GM12878 (cell line): ENCODE results near the gene ANO5. TPM values are rescaled to one million over a fixed set of nuclear protein-coding genes. Genes with fewer than 3 reads are reported as not detected.

ENCODE experiments used
- EZH2 ChIP-seq: IDR thresholded peaks from 2 replicates; pipeline ENCODE4 v1.6.1; 2012; ENCODE audit warnings: low read depth, mild to moderate bottlenecking, control low read depth, inconsistent platforms, low read length, borderline replicate concordance; ENCODE audit not compliant: control insufficient read depth
- FOXK2 ChIP-seq: fragments of 450-650 bp; IDR thresholded peaks from 2 replicates; pipeline ENCODE4 v1.6.1; 2017; ENCODE audit warnings: mild to moderate bottlenecking, moderate library complexity
- SPI1 ChIP-seq: IDR thresholded peaks from 2 replicates; pipeline ENCODE4 v1.6.1; 2011; ENCODE audit warnings: low read depth, mild to moderate bottlenecking, low read length, moderate library complexity, borderline replicate concordance; ENCODE audit not compliant: insufficient read depth
- TBL1XR1 ChIP-seq: IDR thresholded peaks from 2 replicates; pipeline ENCODE4 v1.6.1; 2012; ENCODE audit warnings: low read depth, low read length, improper control_type of control experiment
- polyA plus RNA-seq, 11 experiments: library from polyadenylated mRNA; depleted of rRNA in 4 of 11; unstranded in 6 of 11; stranded (reverse) in 5 of 11; fragments of >200 nt; fragmentation: Nextera tagmentation in 4 of 11; fragmentation: Illumina TruSeq in 1 of 11; extraction: Ambion mirVana in 4 of 11; extraction: Trizol in 1 of 11; gene quantifications; 1 replicate in 1 of 11; 2 replicates in 10 of 11; pipeline versions ENCODE4 v1.2.1 to v1.2.3, GENCODE V29; 2011 to 2016; ENCODE audit warnings: inconsistent platforms in 2 of 11, missing spikeins in 2 of 11, low read depth in 1 of 11
- total RNA-seq, 4 experiments: library from RNA; depleted of rRNA in 3 of 4; stranded (reverse); fragments of >200 nt in 3 of 4; fragmentation: Illumina TruSeq in 1 of 4; extraction: Trizol in 1 of 4; gene quantifications; 2 replicates each; pipeline versions ENCODE4 v1.2.1 to v1.2.3, GENCODE V29; 2013 to 2021
- TF ChIP-seq, protein P1 (sequence below): fragments of 450-650 bp; IDR thresholded peaks from 2 replicates; pipeline ENCODE4 v1.6.1; 2016; ENCODE audit warnings: mild to moderate bottlenecking, moderate library complexity, borderline replicate concordance
- TF ChIP-seq, protein P2 (sequence below): fragments of 150-350 bp; IDR thresholded peaks from 2 replicates; pipeline ENCODE4 v1.6.1; 2016; ENCODE audit warnings: low read depth, low read length

ANO5 gene
- total and polyA plus RNA-seq, 10 of the 15 experiments (the other 5 are each of a cell fraction or from before 2014, with no cell fraction given) = 1.6 to 10.2 (median 4.1) TPM

DNA sequence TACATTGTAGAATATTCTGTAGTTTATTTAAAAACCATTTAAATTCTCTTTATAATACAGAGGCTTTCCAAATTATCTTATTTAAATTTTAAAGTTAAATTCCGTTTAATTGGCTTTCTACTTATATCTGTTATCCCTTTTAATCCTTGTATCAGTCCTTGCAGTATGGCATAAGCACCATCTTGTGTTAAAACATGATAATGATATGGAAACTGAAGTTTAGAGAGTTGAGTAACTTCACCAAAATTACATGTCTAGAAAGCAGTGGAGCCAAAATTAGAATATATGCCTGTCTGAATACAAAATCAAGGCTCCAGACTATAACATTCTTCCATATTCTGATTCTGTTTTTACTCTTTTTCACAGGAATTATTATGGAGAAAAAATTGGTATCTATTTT is 57.0 kb downstream of the ANO5 start (continued):
- no peak for TF ChIP-seq SPI1
- TF ChIP-seq FOXK2 = no peak
- TF ChIP-seq, protein P1, sequence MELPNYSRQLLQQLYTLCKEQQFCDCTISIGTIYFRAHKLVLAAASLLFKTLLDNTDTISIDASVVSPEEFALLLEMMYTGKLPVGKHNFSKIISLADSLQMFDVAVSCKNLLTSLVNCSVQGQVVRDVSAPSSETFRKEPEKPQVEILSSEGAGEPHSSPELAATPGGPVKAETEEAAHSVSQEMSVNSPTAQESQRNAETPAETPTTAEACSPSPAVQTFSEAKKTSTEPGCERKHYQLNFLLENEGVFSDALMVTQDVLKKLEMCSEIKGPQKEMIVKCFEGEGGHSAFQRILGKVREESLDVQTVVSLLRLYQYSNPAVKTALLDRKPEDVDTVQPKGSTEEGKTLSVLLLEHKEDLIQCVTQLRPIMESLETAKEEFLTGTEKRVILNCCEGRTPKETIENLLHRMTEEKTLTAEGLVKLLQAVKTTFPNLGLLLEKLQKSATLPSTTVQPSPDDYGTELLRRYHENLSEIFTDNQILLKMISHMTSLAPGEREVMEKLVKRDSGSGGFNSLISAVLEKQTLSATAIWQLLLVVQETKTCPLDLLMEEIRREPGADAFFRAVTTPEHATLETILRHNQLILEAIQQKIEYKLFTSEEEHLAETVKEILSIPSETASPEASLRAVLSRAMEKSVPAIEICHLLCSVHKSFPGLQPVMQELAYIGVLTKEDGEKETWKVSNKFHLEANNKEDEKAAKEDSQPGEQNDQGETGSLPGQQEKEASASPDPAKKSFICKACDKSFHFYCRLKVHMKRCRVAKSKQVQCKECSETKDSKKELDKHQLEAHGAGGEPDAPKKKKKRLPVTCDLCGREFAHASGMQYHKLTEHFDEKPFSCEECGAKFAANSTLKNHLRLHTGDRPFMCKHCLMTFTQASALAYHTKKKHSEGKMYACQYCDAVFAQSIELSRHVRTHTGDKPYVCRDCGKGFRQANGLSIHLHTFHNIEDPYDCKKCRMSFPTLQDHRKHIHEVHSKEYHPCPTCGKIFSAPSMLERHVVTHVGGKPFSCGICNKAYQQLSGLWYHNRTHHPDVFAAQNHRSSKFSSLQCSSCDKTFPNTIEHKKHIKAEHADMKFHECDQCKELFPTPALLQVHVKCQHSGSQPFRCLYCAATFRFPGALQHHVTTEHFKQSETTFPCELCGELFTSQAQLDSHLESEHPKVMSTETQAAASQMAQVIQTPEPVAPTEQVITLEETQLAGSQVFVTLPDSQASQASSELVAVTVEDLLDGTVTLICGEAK = no peak
- no peak for TF ChIP-seq TBL1XR1
- TF ChIP-seq, protein P2, sequence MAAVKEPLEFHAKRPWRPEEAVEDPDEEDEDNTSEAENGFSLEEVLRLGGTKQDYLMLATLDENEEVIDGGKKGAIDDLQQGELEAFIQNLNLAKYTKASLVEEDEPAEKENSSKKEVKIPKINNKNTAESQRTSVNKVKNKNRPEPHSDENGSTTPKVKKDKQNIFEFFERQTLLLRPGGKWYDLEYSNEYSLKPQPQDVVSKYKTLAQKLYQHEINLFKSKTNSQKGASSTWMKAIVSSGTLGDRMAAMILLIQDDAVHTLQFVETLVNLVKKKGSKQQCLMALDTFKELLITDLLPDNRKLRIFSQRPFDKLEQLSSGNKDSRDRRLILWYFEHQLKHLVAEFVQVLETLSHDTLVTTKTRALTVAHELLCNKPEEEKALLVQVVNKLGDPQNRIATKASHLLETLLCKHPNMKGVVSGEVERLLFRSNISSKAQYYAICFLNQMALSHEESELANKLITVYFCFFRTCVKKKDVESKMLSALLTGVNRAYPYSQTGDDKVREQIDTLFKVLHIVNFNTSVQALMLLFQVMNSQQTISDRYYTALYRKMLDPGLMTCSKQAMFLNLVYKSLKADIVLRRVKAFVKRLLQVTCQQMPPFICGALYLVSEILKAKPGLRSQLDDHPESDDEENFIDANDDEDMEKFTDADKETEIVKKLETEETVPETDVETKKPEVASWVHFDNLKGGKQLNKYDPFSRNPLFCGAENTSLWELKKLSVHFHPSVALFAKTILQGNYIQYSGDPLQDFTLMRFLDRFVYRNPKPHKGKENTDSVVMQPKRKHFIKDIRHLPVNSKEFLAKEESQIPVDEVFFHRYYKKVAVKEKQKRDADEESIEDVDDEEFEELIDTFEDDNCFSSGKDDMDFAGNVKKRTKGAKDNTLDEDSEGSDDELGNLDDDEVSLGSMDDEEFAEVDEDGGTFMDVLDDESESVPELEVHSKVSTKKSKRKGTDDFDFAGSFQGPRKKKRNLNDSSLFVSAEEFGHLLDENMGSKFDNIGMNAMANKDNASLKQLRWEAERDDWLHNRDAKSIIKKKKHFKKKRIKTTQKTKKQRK = no peak
- no peak for TF ChIP-seq EZH2
